OCI-LY7 (cell line): ENCODE data around the gene NOD1. TPM values are rescaled to one million over a fixed set of nuclear protein-coding genes. Genes with fewer than 3 reads are reported as not detected.
A peak's percentile ranks its signal among the peaks of the same experiment; 100 is the strongest.

Experiments used
- BruUV-seq: library from RNA; stranded (reverse); fragments of 400-500 nt; replicated peaks from 2 replicates; lab custom pipeline; 2021; lab: Mats Ljungman, UMichigan
- CTCF ChIA-PET: fragments of 300-600 bp; sonication (Branson Sonifier 250); formaldehyde crosslinking; loops from one replicate; lab custom pipeline; 2022; ENCODE audit warnings: antibody characterized with exemption; ENCODE audit not compliant: unreplicated experiment; lab: Charles Lee
- POLR2A ChIA-PET: fragments of 300-600 bp; sonication (Branson Sonifier 250); formaldehyde crosslinking; loops from one replicate; lab custom pipeline; 2022; ENCODE audit warnings: antibody characterized with exemption; lab: Charles Lee
- DNase-seq: peaks from one replicate; pipeline ENCODE4 v3.0.0-alpha.2; 2015; ENCODE audit warnings: low spot score
- H2AFZ ChIP-seq: fragments of 200-600 bp; sonication (generic), shearing (Covaris generic); 2 replicates; pipeline ENCODE4 v1.6.1; 2014; ENCODE audit warnings: mild to moderate bottlenecking, antibody characterized with exemption, low read length, moderate library complexity
- H3K27ac ChIP-seq: fragments of 200-600 bp; sonication (generic); 2 replicates; pipeline ENCODE4 v1.5.1; 2014; ENCODE audit warnings: mixed run types, low read depth, mild to moderate bottlenecking, moderate library complexity, low read length, inconsistent platforms; ENCODE audit not compliant: poor library complexity, severe bottlenecking
- H3K36me3 ChIP-seq: fragments of 200-600 bp; sonication (generic); 2 replicates; pipeline ENCODE4 v1.6.1; 2014; ENCODE audit warnings: mild to moderate bottlenecking, antibody characterized with exemption, low read length, moderate library complexity, mixed read lengths; ENCODE audit not compliant: insufficient read depth
- H3K4me1 ChIP-seq: fragments of 200-600 bp; sonication (generic); 2 replicates; pipeline ENCODE4 v1.5.1; 2014; ENCODE audit warnings: mild to moderate bottlenecking, low read length; ENCODE audit not compliant: insufficient read depth, poor library complexity, severe bottlenecking
- H3K4me2 ChIP-seq: fragments of 200-600 bp; sonication (generic); 2 replicates; pipeline ENCODE4 v1.6.1; 2014; ENCODE audit warnings: mild to moderate bottlenecking, low read length
- H3K4me3 ChIP-seq: fragments of 200-600 bp; sonication (generic); 2 replicates; pipeline ENCODE4 v1.5.1; 2014; ENCODE audit warnings: mild to moderate bottlenecking, low read depth, low read length; ENCODE audit not compliant: poor library complexity, severe bottlenecking
- H3K79me2 ChIP-seq: fragments of 200-600 bp; sonication (generic); 2 replicates; pipeline ENCODE4 v1.6.1; 2016; ENCODE audit warnings: low read depth, mild to moderate bottlenecking, low read length, moderate library complexity, mixed read lengths; ENCODE audit not compliant: insufficient read depth
- H3K9me2 ChIP-seq: fragments of 200-600 bp; sonication (generic); 2 replicates; pipeline ENCODE4 v1.6.1; 2016; ENCODE audit warnings: mild to moderate bottlenecking, low read length, mixed read lengths; ENCODE audit not compliant: insufficient read depth
- H3K9me3 ChIP-seq: fragments of 200-600 bp; sonication (generic); 2 replicates; pipeline ENCODE4 v1.6.1; 2014; ENCODE audit warnings: mild to moderate bottlenecking, mixed run types, low read length, mixed read lengths
- H4K20me1 ChIP-seq: fragments of 200-600 bp; sonication (generic); 2 replicates; pipeline ENCODE4 v1.6.1; 2014; ENCODE audit warnings: mild to moderate bottlenecking, antibody characterized with exemption, low read length, moderate library complexity, mixed read lengths; ENCODE audit not compliant: insufficient read depth
- EZH2phosphoT487 ChIP-seq: fragments of 200-600 bp; sonication (generic); IDR thresholded peaks from 2 replicates; pipeline ENCODE4 v1.6.1; 2018; ENCODE audit warnings: low read depth, borderline replicate concordance, mild to moderate bottlenecking, mixed run types, antibody characterized with exemption, low read length, moderate library complexity, mixed read lengths
- intact Hi-C: fragments of 100-400 bp; cut with micrococcal nuclease; formaldehyde crosslinking; loops from one replicate; pipeline ENCODE4 v1.10.0; 2022; ENCODE audit not compliant: unreplicated experiment
- total RNA-seq, 2 experiments: library from RNA; depleted of rRNA in 1 of 2; stranded (reverse); fragments of >200 nt in 1 of 2; shearing (Covaris generic) in 1 of 2; gene quantifications; 2 replicates each; pipeline ENCODE4 v1.2.3, GENCODE V29; 2014 to 2022
- TF ChIP-seq, protein P1 (sequence below): fragments of 200-600 bp; sonication (generic); conservative IDR thresholded peaks from 2 replicates; pipeline ENCODE4 v1.5.1; 2014; ENCODE audit warnings: mild to moderate bottlenecking, antibody characterized with exemption, low read length, moderate library complexity, mixed read lengths

Gene NOD1
- total RNA-seq, 2 experiments from 2014 or later: 8.4 to 10.3 TPM

DNA sequence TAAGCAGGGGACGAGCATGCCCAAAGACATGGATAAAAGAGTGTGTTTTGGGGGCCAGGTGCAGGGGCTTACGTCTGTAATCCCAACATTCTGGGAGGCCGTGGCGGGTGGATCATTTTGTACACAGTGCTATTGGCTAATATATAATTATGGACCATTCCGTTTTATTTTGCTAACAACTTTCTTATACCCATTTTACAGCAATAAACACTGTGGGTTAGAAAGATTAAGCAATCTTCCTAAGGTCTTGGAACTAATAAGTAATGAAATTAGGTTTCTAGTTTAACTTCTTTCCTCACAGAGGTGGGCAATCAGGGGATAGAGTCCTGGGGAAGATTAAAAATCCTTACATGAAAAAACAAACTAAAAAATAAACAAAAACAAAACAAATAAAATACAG, 22.7 kb upstream of the NOD1 start:
- peaks cover 54% of the 10 kb centered on the region for H3K36me3 ChIP-seq
- H2AFZ ChIP-seq: no peak overlapping the region
- peaks cover 51% of the 10 kb centered on the region for H3K79me2 ChIP-seq
- no TSS peak for BruUV-seq
- intact Hi-C loops: no loop called here
- no peak for DNase-seq
- ChIA-PET CTCF (no interaction called here), POLR2A (interaction anchor here (1.2 kb wide), 1 partner anchor 27 kb away, joined by 3 read pairs; no protein-coding TSS in a partner anchor)
- no peak overlapping the region for H3K27ac ChIP-seq
- H3K4me2 ChIP-seq: peak overlapping the region; percentile 89; the same call in 1 of the 2 replicates
- no peak for TF ChIP-seq EZH2phosphoT487
- TF ChIP-seq, protein P1, sequence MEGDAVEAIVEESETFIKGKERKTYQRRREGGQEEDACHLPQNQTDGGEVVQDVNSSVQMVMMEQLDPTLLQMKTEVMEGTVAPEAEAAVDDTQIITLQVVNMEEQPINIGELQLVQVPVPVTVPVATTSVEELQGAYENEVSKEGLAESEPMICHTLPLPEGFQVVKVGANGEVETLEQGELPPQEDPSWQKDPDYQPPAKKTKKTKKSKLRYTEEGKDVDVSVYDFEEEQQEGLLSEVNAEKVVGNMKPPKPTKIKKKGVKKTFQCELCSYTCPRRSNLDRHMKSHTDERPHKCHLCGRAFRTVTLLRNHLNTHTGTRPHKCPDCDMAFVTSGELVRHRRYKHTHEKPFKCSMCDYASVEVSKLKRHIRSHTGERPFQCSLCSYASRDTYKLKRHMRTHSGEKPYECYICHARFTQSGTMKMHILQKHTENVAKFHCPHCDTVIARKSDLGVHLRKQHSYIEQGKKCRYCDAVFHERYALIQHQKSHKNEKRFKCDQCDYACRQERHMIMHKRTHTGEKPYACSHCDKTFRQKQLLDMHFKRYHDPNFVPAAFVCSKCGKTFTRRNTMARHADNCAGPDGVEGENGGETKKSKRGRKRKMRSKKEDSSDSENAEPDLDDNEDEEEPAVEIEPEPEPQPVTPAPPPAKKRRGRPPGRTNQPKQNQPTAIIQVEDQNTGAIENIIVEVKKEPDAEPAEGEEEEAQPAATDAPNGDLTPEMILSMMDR: no peak
- peaks cover 10% of the 10 kb centered on the region for H4K20me1 ChIP-seq
- H3K4me1 ChIP-seq: peaks cover 22% of the 10 kb centered on the region
- H3K4me3 ChIP-seq: no peak overlapping the region
- H3K9me3 ChIP-seq: no peaks in the 10 kb centered on the region
- H3K9me2 ChIP-seq: no peaks in the 10 kb centered on the region

DNA sequence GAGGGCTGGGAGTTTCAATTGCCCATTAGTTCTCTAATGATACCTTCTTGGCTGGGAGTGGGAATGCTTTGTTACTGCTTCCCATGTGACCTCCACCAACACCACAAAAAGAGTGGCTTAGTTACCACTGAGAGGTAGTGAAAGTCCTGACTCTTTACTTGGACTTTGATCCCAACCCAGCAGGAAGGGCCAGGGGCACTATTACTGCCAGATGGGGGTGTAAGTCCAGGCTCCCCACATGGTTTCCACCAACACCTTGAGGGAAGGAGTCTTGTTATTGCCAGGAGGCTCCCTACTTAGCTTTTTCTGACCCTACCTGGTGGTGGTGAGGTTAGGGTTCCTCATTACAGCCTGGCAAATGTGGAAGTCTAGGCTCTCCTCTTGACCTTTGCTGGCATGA, 14.6 kb upstream of the NOD1 start:
- Histone ChIP-seq H3K4me3 (no peak overlapping the region), H3K36me3 (peaks cover 33% of the 10 kb centered on the region), H3K9me2 (no peaks in the 10 kb centered on the region), H3K79me2 (no peaks in the 10 kb centered on the region), H3K4me2 (no peak overlapping the region), H3K4me1 (no peaks in the 10 kb centered on the region), H4K20me1 (no peaks in the 10 kb centered on the region), H3K27ac (no peak overlapping the region), H3K9me3 (peaks cover 15% of the 10 kb centered on the region; the same call in 1 of the 2 replicates), H2AFZ (no peak overlapping the region)
- no peak for DNase-seq
- TF ChIP-seq, protein P1: no peak
- TF ChIP-seq EZH2phosphoT487: no peak
- CTCF ChIA-PET: no interaction called here
- intact Hi-C loops: no loop called here
- BruUV-seq: no TSS peak
- POLR2A ChIA-PET: no interaction called here

- H4K20me1 ChIP-seq: no peaks in the 10 kb centered on the region
- no peaks in the 10 kb centered on the region for H3K9me2 ChIP-seq
- CTCF ChIA-PET: no interaction called here
- no peak overlapping the region for H3K27ac ChIP-seq
- H3K79me2 ChIP-seq: no peaks in the 10 kb centered on the region
- peaks cover 20% of the 10 kb centered on the region for H3K36me3 ChIP-seq
- intact Hi-C loops: no loop called here
- H3K4me2 ChIP-seq: no peak overlapping the region
- H3K9me3 ChIP-seq: peaks cover 15% of the 10 kb centered on the region; the same call in 1 of the 2 replicates
- H2AFZ ChIP-seq: no peak overlapping the region
- no peak overlapping the region for H3K4me3 ChIP-seq
- H3K4me1 ChIP-seq: no peaks in the 10 kb centered on the region
- POLR2A ChIA-PET: no interaction called here
- BruUV-seq: no TSS peak
- TF ChIP-seq EZH2phosphoT487: no peak
- TF ChIP-seq, protein P1: no peak
- no peak for DNase-seq
Measured at GRCh38 chr7:30491417-30491816, 12.8 kb upstream of the NOD1 start.
